Measurements from ENCODE around the gene RDH11.

DNA sequence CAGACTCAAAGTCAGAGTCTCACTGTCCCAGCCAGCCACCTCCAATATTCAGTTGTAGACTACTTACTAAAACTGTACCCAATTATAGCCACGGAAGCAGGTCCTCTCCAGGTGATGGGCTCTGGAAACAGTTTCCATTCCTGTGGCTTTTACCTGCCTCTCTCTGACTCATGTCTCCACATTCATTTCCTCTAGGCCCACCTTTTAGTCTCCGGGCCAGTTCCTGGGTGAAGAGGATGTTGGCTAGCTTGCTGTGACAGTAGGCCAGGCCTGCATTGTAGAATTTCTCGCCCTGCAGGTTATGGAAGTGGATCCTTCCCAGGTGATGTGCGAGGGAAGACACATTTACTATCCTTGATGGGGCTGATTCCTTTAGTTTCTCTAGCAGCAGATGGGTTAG, 5.6 kb downstream of the RDH11 start:
- TF ChIP-seq POLR2A (IDR thresholded peaks at IDR 0.05) = no peak
- no peak for TF ChIP-seq CTCF (IDR thresholded peaks at IDR 0.05)
- TF ChIP-seq POLR2AphosphoS5 (IDR thresholded peaks at IDR 0.05) = no peak

Data from prostate gland (tissue), 2 donors.